Measurements from ENCODE around the gene TBC1D22B. TPM values are rescaled to one million over a fixed set of nuclear protein-coding genes. Genes with fewer than 3 reads are reported as not detected.
"Not testable (repeated sequence)": the region's sequence is repeated elsewhere in the genome, so short reads cannot be mapped to it uniquely, and the experiment has no call there.

TBC1D22B gene
- total RNA-seq, 1 donor from 2014 or later, result 15.2 TPM

- no peak for DNase-seq (ENCODE audit: low spot score in 2 of 2, unreplicated experiment in 2 of 2)
- H3K36me3 Mint-ChIP-seq, result peaks cover 17% of the 10 kb centered on the region
- H3K4me3 Mint-ChIP-seq, result no peak overlapping the region
- no peak for TF ChIP-seq CTCF (IDR thresholded peaks at IDR 0.05; ENCODE audit: unreplicated experiment)
- H3K27me3 Mint-ChIP-seq (ENCODE audit: low read depth), result no peaks in the 10 kb centered on the region
- H3K9me3 Mint-ChIP-seq, result no peaks in the 10 kb centered on the region
- H3K4me1 Mint-ChIP-seq, result no peaks in the 10 kb centered on the region
- no peak overlapping the region for H3K27ac Mint-ChIP-seq
These were observed 73.5 kb downstream of the TBC1D22B start for GRCh38 chr6:37331047-37331446.

- Mint-ChIP-seq H3K4me1 (no peaks in the 10 kb centered on the region), H3K27me3 (ENCODE audit: low read depth) (no peaks in the 10 kb centered on the region), H3K27ac (no peak overlapping the region), H3K4me3 (no peak overlapping the region), H3K9me3 (no peaks in the 10 kb centered on the region), H3K36me3 (peaks cover 16% of the 10 kb centered on the region)
- DNase-seq (ENCODE audit: low spot score in 2 of 2, unreplicated experiment in 2 of 2), result no peak
- TF ChIP-seq CTCF (IDR thresholded peaks at IDR 0.05; ENCODE audit: unreplicated experiment), result no peak
These were observed 75.3 kb downstream of the TBC1D22B start for GRCh38 chr6:37332894-37333293.

- no peak for DNase-seq (ENCODE audit: low spot score in 2 of 2, unreplicated experiment in 2 of 2)
- no peaks in the 10 kb centered on the region for H3K9me3 Mint-ChIP-seq
- H3K27ac Mint-ChIP-seq, result no peak overlapping the region
- no peaks in the 10 kb centered on the region for H3K27me3 Mint-ChIP-seq (ENCODE audit: low read depth)
- H3K36me3 Mint-ChIP-seq, result peaks cover 16% of the 10 kb centered on the region
- no peak overlapping the region for H3K4me3 Mint-ChIP-seq
- H3K4me1 Mint-ChIP-seq, result no peaks in the 10 kb centered on the region
- no peak for TF ChIP-seq CTCF (IDR thresholded peaks at IDR 0.05; ENCODE audit: unreplicated experiment)
These were observed 76.5 kb downstream of the TBC1D22B start for GRCh38 chr6:37334047-37334446.

- H3K27ac Mint-ChIP-seq, H3K4me3 Mint-ChIP-seq: not testable (repeated sequence)
These were observed 80.7 kb downstream of the TBC1D22B start for GRCh38 chr6:37338317-37338716.

DNA sequence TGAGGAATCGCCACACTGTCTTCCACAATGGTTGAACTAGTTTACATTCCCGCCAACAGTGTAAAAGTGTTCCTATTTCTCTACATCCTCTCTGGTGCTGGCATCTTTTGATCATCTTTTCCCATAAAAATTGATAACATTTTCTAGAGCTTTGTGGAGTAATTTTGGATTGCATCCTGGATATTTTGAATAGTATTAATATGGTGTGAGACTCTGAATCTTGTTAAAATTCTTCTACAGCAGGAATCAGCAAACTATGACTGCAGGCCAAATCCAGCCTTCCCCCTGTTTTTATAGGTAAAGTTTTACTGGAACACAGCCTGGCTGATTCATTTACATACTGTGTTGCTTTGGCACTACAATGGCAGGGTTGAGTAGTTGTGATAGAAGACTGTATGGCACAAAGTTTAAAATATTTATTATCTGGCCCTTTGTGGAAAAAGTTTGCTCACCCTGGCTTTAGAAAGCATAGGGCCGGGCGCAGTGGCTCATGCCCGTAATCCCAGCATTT lies 81.2 kb downstream of the TBC1D22B start:
- no peaks in the 10 kb centered on the region for H3K9me3 Mint-ChIP-seq
- no peak overlapping the region for H3K4me3 Mint-ChIP-seq
- no peak for TF ChIP-seq CTCF (IDR thresholded peaks at IDR 0.05; ENCODE audit: unreplicated experiment)
- DNase-seq (ENCODE audit: low spot score in 2 of 2, unreplicated experiment in 2 of 2), result no peak
- H3K36me3 Mint-ChIP-seq, result no peaks in the 10 kb centered on the region
- H3K4me1 Mint-ChIP-seq, result no peaks in the 10 kb centered on the region
- no peaks in the 10 kb centered on the region for H3K27me3 Mint-ChIP-seq (ENCODE audit: low read depth)
- no peak overlapping the region for H3K27ac Mint-ChIP-seq

More at GRCh38 chr6:37338317-37338716, 80.7 kb downstream of the TBC1D22B start:
- not testable (repeated sequence) for DNase-seq (ENCODE audit: low spot score in 2 of 2, unreplicated experiment in 2 of 2); H3K36me3 Mint-ChIP-seq; H3K4me1 Mint-ChIP-seq; H3K9me3 Mint-ChIP-seq; H3K27me3 Mint-ChIP-seq (ENCODE audit: low read depth)

GRCh38 chr6:37339741-37340638 lies 82.4 kb downstream of the TBC1D22B start:
- H3K9me3 Mint-ChIP-seq, result no peaks in the 10 kb centered on the region
- no peak overlapping the region for H3K4me3 Mint-ChIP-seq
- H3K27ac Mint-ChIP-seq, result no peak overlapping the region
- no peak for TF ChIP-seq CTCF (IDR thresholded peaks at IDR 0.05; ENCODE audit: unreplicated experiment)
- no peak for DNase-seq (ENCODE audit: low spot score in 2 of 2, unreplicated experiment in 2 of 2)
- H3K4me1 Mint-ChIP-seq, result no peaks in the 10 kb centered on the region
- peaks cover 6% of the 10 kb centered on the region for H3K27me3 Mint-ChIP-seq (ENCODE audit: low read depth)
- H3K36me3 Mint-ChIP-seq, result no peaks in the 10 kb centered on the region
